Left renal pelvis (tissue), 4 donors: ENCODE measurements around the gene AGPAT3. TPM values are rescaled to one million over a fixed set of nuclear protein-coding genes. Genes with fewer than 3 reads are reported as not detected.

Experiments
- DNase-seq, 4 donors: peaks; one replicate each; pipeline ENCODE4 v3.0.0-alpha.2; 2013; ENCODE audit warnings: low read depth in 4 of 4, low spot score in 3 of 4
- polyA plus RNA-seq, 4 donors: library from polyadenylated mRNA; unstranded; fragments of 120-200 nt; gene quantifications; one replicate each; pipeline ENCODE4 v1.2.1, GENCODE V29; 2013; ENCODE audit not compliant: insufficient read length in 4 of 4

The AGPAT3 gene
- polyA plus RNA-seq, 4 donors: 24.3 to 69.1 (median 51.0) TPM

DNA sequence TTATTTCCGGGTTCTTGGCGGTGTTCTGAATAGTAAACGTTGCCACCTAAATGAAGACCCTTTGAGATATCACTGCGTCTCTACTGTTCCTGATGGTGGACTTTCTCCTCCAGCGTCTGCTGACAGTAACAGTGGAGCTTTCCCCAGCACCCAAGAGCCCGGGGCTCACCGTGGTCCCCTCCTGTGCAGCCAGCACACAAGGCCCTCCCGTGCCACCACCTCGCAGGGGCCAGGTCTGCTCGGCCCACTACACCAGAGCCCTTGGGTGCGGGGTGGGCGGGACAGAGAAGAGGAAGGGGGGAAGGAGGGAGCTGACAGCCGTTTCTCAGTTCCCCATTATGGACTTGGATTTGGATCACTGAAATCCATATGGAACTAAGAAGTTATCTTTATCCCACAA is 85.9 kb downstream of the AGPAT3 start:
- DNase-seq: no peak

DNA sequence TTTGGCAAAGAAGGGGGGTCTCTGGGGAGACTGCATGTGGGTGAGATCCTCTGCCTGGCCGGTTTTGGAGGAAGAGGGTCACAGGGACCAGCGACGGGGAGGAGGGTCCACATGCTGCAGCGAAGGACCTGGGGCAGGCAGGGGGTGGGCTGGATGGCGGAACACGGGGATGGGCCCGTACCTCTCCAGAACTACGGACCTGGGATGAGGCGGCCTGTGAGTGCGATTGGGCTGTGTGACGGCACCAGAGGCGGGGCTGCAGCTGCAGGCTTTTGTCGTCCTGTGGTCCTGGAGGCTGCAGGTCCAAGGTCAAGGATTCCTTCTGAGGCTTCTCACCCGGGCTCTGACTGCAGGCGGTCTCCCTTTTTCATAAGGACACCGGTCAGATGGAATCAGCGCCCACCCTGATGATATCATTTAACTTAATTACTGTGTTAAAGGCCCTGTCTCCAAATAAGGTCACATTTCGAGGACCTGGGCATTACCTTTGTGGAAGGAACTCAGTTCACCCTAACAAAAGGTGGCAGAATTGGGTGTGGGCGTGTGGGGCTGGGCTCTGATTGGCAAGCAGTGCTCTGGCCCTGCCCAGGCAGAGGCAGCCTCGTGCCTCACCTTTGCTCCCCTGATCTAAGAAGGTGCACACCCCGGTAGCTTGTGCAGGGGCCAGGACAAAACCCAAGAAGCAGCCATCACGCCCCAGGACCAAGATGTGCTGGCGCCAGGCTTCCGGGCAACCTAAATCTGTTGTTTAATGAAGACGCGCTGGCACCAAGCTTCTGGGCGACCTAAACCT is 87.1 kb downstream of the AGPAT3 start:
- DNase-seq: no peak

DNA sequence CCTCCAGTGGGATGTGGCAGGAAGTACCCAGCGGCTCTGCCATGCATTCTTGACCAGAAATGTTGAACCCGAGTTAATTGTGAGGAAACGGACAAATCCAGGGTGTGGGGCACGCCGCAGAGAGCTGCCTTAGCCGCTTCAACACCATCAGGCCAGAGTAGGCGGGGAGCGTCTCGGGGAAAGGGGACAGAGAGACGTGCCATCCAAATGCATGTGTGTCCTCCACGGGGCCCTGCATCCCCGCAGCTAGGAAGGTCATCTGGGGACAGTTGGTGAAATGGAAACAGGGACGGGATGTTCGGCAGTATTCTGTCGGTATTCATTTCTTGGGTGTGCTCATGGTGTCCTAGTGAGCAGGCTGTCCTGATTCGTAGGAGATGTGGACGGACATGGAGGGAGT is 88.0 kb downstream of the AGPAT3 start:
- no peak for DNase-seq

DNA sequence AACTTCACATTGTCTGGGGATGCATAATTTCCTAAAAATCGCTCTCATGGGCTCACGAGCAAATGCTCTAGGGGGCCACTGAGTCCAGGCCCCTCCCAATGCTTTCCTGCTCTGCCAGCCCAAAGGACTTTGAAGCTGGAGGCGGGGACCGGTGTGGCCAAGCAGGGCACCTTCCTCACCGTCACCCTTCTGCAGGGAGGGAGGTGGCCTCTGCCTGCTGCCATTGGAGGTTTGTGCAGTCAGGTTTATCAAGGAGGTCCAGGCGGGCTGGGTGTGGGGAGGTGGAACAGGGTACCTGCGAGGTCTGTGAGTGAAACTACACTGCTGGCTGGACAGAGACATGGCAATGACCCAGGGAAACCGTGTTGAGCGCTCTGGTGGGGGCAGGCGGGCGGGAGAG is 89.0 kb downstream of the AGPAT3 start:
- DNase-seq: no peak

DNA sequence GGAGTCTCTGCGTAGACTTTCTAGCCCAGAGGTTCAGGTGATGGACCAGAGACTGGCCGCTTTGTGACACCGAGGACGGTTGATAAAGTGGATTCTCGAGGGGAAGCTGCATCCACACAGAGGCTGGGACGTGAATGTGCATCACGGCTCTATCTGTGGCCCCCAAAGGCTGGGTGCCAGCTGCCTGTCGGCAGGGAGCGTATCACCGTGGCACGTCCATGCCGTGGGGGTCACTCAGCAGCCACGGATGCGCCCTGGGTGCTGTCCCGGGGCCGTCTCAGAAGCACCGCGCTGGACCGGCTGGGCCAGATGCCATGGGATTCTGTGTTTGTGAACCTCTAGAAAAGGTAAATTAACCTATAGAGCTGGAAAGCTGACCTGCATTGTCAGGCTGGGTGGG is 89.9 kb downstream of the AGPAT3 start:
- DNase-seq: no peak

DNA sequence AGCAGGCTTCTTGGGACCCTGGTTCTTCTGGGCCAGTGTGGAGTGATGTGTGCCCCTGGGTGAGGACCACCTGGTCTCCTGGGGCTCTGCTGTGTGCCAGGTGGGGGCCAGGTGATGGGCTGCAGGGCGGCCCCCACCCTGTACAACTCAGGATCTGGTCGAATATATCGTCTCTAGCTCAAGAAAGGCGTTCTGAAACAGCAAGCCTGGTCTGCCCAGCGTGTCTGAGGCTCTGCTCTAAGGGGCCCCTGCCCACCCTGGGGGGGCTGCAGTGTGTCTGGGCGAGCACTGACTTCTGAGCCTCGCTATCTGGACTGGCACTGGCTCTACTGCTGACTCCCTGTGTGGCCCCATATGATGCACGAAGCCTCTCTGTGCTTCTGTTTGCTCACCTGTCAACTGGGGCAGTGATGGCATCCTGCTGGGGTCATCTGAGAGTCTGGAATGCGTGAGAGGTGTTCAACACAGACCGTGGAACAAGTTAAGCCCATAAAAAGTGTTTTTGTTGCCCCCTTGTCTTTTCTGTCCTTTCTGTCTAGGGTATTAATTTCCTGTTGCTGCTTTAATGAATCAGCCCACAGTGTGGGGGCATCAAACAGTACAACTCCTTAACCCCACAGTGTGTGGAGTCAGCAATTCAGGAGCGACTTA is 91.1 kb downstream of the AGPAT3 start:
- DNase-seq: no peak

DNA sequence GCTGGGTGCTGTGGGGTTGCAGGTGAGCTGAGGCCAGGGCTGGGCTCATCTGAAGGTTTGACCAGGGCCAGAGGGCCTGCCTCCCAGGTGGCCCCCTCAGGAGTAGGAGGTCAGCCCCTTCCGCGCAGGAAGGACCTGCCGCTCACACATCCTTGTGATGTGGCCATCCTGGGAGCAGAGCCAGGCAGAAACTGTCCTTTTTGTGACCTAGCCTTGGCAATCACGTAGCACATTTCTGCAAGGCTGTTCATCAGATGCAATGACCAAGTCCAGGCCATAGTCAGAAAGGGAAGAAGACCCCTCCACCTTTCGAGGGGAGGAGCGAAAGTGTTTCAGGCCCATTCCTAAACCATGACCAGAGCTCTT is 91.6 kb downstream of the AGPAT3 start:
- DNase-seq: no peak

DNA sequence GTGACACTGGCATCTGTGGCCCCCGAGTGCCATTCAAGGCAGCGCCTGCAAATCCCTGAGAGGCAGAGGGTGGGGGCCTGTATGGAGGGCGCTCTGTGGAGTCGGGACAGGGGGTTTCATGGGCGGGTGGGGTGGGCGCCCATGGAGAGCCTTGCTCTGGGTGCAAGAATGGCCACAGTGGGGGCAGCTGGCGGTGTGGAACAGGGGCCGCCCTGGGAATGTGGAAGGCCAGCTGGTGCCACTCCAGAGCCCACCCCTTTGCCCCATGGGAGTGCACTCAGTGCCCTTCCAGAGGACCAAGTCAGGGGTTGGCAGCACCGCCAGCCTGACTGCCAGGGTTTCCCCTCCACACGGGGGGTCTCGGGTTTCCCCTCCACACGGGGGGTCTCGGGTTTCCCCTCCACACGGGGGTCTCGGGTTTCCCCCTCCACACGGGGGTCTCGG is 92.1 kb downstream of the AGPAT3 start:
- no peak for DNase-seq

DNA sequence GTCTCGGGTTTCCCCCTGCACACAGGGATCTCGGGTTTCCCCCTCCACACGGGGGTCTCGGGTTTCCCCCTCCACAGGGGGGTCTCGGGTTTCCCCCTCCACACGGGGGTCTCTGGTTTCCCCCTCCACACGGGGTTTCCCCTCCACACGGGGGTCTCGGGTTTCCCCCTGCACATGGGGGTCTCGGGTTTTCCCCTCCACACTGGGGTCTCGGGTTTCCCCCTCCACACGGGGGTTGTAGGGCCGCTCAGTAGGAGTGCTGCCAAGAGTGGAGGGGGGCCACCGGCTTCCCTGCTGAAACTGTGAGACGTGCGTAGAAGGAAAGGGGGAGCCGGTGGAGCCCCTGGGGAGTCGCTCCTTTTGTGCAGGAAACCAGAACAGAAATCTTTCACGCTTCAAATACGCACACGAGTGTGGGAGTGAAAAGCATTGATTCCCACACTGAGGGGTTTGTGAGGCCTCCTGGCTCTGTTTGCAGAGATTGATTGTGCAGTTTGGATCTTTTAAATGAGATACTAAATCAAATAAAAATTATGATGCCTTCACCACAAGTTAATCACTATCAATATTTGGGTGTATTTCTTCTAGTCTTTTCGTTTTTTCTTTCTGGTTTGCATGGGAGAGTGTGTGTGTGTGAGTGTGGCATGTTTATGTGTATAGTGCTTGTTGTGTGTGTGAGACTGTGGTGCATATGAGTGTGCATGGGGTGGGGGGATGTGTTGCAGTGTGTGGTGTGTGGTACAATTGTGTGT is 92.8 kb downstream of the AGPAT3 start:
- DNase-seq: no peak

DNA sequence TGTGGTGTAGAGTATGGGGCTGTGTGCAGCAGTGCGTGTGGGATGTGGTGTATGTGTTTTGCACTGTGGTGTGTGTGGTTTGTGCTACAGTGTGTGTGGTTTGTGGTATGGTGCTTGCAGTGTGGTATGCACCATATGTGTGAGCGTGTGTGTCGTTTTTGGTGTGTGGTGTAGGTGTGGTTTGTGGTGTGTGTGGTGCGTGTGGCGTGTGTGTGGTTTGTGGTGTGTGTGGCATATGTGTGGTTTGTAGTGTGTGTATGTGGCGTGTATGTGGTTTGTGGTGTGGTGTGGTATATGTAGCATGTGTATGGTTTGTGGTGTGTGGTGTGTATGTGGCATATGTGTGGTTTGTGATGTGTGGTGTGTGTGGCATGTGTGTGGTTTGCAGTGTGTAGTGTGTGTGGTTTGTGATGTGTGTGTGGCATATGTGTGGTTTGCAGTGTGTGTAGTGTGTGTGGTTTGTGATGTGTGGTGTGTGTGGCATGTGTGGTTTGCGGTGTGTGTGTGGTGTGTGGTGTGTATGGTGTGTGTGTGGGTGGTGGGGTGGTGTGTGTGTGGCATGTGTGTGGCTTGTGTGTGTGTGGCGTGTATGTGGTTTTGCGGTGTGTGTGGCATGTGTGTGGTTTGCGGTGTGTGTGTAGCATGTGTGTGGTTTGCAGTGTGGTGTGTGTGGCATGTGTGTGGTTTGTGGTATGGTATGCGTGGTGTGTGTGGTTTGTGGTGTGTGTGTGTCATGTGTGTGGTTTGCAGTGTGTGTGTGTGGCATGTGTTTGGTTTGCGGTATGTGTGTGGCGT is 93.5 kb downstream of the AGPAT3 start:
- no peak for DNase-seq

DNA sequence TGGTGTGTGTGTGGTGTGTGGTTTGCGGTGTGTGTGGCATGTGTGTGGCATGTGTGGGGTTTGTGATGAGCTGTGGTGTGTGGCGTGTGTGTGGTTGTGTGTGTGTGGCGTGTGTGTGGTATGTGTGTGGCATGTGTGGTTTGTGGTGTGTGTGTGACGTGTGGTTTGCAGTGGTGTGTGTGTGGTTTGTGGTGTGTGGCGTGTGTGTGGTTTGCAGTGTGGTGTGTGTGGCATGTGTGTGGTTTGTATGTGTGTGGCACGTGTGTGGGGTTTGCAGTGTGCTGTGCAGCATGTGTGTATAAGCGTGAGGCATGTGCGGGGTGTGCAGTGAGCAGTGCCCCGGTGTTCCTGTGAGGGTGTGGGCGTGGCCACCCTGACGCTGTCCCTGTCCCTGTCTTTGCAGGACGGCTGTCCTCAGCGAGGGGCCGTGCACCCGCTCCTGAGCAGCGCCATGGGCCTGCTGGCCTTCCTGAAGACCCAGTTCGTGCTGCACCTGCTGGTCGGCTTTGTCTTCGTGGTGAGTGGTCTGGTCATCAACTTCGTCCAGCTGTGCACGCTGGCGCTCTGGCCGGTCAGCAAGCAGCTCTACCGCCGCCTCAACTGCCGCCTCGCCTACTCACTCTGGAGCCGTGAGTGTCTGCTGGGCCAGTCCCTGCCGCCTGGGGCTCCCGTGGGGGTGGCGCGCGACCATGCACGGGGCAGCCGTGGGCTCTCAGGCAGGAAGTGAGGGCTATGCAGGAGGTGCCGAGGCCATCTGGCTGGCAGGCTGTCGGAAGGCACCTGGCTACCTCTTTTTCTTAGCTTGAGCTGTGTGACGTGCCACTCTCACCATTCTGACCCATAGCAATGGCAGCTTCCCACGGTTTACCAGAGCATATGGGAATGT is 94.5 kb downstream of the AGPAT3 start:
- DNase-seq: no peak

DNA sequence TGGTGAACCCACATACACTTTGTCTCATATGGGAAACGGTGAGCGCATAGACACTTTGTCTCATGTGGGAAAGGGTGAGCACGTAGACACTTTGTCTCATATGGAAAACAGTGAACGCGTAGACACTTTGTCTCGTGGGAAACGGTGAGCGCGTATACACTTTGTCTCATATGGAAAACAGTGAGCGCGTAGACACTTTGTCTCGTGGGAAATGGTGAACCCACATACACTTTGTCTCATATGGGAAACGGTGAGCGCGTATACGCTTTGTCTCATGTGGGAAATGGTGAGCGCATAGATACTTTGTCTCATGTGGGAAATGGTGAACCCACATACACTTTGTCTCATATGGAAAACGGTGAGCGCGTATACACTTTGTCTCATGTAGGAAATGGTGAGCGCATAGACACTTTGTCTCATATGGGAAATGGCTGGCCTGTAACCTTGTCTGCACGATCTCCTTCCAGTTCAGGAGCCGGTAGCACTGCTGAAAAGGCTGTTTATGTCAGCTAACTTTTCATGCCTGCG is 96.4 kb downstream of the AGPAT3 start:
- DNase-seq: no peak

DNA sequence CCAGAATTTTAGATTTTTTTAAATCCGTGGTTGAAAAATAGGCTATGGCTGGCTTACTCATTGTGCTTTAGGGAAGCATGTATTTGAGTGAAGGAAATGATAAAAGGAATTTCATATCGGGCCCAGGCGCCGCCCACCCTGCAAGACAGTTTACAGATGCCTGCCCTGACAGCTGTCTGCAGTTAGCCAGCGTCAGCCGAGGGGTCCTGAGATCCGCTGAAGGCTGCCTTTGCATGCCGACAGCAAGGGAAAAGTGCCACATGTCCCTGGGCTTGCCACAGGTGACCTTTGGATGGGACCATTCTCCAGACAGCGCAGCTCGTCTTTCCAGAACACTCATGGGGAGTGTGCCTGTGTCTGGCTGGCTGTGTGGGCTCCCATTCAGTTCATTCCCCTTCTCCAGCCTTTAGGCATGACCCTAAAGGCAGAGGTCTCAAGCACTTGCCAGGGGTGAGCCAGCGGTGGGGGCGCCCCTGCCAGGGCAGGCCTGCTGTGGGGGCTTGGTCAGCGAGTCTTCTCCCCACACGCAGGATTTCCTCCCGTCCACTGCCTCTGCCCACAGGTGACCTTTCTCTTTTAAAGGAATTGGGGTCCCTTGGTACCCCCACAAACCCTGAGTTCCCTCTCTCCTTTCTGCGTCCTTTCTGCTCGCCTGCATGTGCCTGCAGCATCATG is 101.0 kb downstream of the AGPAT3 start:
- DNase-seq: no peak

DNA sequence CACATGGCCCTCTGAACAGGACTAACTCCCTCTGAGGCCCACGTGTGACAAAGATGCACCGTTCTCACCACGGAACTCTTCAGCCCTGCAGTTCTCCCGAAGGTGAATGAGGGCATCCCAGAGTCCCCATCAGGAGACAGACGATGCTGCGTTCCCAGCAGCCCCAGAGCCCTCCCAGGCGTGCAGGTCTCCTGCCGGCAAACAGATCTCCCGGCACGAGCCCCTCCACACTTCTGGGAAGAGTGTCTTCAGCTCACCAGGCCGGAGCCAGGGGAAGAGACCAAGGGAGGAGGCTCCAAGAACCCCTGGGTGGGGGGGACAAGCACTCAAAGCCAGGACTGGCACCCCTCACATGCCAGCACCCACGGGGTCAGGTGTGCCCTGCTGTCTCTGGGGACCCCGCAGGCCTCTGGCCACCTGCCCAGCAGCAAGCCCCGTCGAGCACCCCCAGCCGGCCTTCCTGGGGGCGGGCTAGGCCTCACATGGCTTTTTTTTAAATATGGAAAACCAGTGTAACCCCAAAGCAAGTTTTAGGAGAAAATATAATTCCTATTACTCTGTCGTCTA is 102.0 kb downstream of the AGPAT3 start:
- DNase-seq: no peak

DNA sequence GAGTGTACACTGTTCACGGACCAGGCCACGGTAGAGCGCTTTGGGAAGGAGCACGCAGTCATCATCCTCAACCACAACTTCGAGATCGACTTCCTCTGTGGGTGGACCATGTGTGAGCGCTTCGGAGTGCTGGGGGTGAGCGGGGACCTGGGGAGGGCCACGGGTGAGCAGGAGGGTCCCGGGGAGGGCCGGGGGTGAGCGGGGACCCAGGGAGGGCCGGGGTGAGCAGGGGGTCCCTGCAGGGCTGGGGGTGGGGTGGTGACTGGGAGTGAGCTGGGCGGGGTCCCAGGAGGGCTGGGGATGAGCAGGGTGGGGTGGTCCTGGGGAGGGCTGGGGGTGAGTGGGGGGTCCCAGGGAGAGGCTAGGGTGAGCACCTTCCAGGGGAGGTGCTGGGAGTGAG is 103.0 kb downstream of the AGPAT3 start:
- no peak for DNase-seq

DNA sequence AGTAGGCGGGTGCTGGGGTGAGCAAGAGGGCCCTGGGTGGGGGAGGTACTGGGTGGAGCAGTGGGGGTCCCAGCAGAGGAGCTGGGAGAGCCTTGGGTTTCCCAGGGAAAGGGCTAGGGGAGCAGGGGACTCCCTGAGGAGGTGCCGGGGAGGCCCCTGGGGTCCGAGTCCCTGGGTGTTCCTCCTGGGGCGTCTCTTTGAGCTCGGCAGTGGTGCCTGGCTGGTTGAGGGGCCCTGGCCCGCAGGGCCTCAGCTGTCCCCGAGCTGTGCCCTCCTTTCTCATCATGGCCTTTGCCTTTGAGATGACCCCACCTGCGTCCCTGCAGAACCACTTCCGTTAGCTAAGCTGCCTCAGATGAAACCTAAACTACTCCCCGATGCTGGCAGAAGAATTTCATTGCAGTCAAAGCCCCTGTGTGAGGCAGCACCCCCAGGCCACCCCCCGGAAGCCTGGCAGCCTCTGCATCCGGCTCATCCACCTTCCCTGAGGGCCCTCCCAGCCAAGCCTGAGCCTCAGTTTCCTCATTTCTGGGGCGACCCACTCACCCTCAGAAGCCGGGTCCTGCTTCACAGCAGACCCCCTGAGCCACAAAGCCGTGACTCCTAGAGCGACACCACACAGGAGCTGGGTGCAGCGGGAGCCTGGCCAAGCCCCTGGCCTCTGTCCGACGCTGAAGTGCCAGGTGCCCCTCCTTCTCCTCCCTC is 103.5 kb downstream of the AGPAT3 start:
- no peak for DNase-seq

DNA sequence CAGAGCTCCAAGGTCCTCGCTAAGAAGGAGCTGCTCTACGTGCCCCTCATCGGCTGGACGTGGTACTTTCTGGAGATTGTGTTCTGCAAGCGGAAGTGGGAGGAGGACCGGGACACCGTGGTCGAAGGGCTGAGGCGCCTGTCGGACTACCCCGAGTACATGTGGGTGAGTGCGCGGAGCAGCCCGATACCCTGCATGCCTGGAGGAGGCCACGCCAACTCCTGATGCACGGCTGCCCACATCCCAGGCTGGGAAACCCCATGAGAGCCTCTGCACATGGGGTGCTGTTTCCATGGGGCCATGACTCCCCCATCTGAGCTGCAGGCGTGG is 104.1 kb downstream of the AGPAT3 start:
- no peak for DNase-seq

DNA sequence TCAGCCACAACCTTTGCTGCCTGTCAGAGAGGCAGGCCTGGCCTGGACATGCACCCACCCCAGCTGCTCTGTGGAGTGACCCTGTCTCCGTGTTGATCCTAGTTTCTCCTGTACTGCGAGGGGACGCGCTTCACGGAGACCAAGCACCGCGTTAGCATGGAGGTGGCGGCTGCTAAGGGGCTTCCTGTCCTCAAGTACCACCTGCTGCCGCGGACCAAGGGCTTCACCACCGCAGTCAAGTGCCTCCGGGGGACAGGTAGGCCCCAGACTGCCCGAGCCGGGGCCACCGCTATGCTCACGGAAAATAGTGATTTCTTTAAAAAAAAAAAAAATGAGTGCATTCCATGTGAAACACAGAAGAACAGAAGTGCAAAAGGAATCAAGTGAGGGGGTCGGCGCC is 105.5 kb downstream of the AGPAT3 start:
- no peak for DNase-seq
